ENCODE results near the gene PSAPL1.
"Not testable (repeated sequence)": the region's sequence is repeated elsewhere in the genome, so short reads cannot be mapped to it uniquely, and the experiment has no call there.

Gene PSAPL1

DNA sequence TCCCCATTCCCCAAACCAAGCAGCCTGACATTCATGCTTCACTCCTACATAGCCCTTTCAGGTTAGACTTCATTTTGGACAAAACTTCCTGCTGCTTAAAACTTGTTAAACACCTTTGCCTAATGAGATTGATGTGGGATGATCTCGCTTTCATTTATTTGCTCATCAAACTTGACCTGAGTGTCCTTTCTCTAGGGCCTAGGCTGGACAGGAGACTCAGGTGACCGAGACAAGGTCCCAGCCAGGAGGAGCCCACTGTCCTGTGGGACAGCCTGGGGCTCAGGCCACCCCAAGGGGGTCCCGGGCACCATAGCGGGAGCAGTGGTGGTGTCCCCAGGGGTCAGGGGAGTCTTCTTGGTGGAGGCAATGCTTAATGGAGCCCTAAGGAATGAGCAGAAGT, 23.7 kb upstream of the PSAPL1 start:
- no peak for DNase-seq (ENCODE audit: low spot score)

DNA sequence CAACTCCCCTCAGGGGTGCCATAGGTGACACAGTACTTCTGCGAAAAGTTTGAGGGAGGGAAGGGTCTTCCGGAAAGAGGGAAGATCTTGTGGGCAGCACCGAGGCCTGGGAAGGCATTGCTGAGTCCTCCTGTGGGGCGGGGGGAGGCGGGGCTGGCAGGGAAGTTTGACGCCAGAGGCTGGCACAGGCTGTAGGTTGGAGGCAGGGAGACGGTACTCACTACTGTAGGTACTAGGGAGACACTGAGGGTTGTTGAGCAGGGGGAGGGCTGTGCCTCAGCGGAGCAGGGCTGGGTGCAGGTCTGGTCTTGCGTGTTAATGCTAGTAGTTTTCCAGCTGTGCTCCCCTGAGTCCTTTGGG, 23.3 kb upstream of the PSAPL1 start:
- no peak for DNase-seq (ENCODE audit: low spot score)

DNA sequence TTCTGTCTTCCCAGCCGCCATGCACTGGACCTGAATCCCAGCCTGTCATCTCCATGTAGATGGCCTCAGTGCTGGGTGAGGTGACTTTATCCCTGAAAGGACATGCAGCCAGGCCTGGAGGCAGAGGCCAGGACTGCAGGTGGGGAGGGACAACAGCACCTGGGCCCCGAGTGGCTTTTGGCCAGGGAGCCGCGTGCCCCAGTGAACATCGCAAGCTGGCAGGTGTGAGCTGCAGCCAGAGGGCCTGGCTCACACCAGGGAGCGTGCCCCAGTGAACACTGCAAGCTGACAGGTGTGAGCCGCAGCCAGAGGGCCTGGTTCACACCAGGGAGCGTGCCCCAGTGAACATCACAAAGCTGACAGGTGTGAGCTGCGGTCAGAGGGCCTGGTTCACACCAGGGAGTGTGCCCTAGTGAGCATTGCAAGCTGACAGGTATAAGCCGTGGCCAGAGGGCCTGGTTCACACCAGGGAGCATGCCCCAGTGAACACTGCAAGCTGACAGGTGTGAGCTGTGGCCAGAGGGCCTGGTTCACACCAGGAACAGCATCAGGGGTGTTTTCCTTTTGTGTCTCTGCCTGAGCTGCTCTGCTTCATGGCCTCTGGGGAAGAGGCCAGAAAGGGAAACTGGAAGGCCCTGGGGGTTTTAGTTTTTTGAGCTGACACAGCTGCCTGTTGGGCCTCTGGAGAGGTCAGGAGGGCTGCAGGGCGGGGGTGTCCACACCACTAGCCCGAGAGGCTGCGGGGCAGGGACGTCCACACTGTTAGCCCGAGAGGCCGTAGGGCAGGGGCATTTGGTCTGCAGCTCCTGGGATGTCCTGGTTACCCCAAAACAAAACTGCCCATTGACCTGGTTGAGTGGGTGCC, 22.7 kb upstream of the PSAPL1 start:
- DNase-seq (ENCODE audit: low spot score), result no peak

DNA sequence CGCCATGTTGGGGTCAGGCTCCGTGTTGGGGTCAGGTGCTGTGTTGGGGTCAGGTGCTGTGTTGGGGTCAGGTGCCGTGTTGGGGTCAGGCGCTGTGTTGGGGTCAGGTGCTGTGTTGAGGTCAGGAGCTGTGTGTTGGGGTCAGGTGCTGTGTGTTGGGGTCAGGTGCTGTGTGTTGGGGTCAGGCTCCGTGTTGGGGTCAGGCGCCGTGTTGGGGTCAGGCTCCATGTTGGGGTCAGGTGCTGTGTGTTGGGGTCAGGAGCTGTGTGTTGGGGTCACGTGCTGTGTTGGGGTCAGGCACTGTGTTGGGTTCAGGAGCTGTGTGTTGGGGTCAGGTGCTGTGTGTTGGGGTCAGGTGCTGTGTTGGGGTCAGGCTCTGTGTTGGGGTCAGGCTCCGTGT, 18.1 kb upstream of the PSAPL1 start:
- DNase-seq (ENCODE audit: low spot score), result not testable (repeated sequence)

DNA sequence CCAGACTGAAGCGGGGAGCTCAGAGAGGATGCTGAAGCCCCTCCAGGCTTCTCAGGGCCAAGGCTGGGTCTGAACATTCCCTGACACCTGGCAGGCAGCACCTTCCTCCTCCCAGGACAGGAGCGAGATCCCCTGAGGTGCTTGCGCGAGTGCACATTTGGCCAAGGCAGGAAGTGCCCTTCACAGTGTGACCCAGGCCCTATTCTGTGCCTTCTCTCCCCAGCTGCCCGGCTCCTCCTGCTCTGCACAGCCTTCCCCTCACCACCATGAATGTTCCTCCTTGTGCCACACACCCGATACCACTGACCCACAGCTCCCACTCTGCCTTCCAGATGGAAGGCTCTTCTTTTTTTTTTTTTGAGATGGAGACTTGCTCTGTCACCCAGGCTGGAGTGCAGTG, 17.1 kb upstream of the PSAPL1 start:
- DNase-seq (ENCODE audit: low spot score), result no peak

DNA sequence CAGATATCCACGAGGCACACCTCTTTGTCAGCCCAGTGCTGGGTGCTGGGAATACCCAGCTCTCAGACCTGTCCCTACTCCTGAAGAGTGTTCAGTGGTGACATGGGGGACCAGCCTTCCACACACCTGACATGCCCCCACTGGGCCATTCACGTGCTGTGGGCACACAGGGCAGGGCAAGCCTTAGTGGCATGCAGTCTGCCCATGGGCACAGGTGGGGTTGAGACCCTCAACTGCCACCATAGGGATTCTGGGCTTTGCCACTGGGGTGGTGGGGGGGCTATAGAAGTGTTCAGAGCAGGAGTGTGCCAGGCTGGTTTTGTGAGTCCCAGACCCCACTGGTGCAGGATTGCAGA, 16.7 kb upstream of the PSAPL1 start:
- no peak for DNase-seq (ENCODE audit: low spot score)

DNA sequence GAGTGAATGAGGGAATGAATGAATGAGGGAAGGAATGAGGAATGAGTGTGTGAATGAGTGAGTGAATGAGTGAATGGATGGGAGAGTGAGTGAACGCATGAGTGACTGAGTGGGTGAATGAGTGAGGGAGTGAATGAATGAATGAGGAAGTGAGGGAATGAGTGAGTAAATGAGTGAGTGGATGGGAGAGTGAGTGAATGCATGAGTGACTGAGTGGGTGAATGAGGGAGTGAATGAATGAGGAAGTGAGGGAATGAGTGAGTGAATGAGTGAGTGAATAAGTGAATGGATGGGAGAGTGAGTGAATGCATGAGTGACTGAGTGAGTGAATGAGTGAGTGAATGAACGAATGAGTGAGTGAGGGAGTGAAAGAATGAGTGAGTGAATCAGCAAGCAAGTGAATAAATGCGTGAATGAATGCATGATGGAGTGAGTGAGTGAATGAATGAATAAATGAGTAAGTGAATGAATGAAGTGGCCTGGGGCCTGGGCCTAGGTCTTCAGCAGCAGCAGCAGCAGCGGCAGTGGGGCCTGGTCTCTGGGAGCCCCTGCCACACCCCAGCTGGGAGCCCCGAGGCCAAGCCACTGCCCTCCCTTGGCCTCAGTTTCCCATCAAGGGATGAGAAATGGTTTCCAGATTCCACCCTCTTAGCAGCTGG, 16.2 kb upstream of the PSAPL1 start:
- DNase-seq (ENCODE audit: low spot score), result no peak

DNA sequence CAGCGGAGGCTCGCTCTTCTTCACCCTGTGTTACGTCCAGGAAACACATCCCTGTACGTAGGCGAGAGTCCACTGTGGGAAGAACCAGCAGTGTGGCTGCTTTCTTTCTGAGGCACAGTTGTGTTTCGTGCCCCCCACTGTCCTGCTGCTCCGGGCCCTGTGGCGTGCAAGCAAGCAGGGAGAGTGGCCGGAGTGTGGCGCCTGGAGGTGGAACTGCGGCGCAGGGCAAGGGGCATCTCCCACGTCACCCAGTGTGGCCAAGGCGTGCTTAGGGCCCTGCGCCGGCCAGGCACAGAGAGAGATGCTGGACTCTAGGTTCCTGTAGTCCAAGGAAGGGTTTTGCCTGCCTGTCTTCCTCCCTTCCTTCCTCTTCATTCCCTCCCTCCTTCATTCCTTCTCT, 13.3 kb upstream of the PSAPL1 start:
- DNase-seq (ENCODE audit: low spot score), result no peak

DNA sequence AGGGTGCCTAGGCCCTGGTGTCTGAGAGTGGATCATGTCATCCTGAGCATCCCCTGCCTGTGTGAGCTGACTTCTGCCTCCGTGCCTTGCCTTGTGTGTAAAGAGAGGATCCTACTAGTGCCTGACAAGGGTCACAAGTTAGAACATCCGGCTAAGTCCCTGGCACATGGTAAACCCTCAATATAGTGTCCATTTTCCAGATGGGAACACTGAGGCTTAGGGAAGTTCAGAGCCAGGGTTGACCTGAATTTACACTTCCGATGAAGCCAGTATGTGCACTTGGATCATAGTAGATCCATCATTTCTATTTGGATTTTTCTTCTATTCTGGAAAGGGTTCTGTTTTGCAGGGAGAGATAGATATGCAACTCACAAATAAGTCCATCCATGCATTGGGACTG, 12.5 kb upstream of the PSAPL1 start:
- DNase-seq (ENCODE audit: low spot score), result no peak

DNA sequence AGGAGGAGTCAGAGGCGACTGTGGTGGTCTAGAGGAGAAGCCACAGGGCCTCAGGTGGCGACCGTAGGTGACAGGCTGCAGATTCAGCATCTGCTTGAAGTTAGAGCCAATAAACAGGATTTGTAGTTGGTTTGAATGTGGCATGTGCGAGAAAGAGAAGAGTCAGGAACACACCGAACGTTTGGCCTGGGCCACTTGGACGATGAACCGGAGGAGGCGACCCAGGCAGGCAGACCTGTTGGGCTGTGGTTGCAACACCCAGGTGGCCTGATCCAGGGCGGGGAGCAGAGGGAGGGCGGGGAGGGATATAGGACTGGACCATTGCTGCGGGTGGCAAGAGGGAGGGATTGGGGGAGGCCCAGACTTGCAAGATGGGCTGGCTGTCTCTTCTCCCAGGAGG, 10.0 kb upstream of the PSAPL1 start:
- DNase-seq (ENCODE audit: low spot score), result no peak

DNA sequence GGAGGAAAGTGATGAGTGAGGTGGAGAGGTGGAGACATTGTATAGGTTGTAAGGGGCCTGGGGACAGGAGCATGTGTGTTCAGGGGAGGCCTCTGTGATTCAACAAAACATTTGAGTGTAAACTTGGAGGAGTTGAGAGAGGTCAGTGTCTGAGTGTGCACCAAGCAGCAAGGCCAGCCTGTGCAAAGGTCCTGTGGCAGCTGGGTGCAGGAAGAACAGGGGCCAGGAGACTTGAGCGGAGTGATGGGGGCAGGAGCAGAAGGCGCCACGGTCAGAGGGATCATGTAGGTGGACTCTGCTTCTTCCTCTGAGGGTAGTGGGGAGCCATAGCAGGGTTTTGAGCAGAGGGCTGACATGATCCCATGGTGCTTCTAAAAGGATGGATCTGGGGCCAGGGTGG, 9.6 kb upstream of the PSAPL1 start:
- DNase-seq (ENCODE audit: low spot score), result no peak

DNA sequence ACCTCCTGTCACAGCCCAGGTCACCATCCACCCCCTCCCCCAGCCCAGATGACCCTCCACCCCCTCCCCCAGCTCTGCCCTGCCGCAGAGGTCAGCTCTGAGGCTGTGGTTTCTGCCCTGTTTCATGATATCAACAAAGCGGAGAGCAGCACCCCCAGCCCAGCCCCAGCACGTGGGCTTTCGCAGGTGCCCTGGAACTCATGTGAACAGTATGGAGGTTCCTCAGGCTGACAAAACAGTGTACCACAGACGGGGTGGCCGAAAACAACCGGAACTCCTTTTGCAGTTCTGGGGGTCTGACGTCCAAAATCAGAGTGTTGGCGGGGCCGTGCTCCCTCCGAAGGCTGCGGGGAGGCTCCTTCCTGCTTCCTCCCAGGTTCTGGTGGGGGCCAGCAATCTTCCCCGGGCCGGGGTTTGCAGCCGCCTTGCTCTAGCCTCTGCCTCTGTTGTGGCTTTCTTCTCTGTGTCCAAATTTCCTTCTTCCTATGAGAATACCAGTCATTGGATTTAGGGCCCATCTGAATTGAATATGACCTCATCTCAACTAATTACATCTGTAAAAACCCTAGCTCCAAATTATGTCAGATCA, 7.9 kb upstream of the PSAPL1 start:
- no peak for DNase-seq (ENCODE audit: low spot score)

DNA sequence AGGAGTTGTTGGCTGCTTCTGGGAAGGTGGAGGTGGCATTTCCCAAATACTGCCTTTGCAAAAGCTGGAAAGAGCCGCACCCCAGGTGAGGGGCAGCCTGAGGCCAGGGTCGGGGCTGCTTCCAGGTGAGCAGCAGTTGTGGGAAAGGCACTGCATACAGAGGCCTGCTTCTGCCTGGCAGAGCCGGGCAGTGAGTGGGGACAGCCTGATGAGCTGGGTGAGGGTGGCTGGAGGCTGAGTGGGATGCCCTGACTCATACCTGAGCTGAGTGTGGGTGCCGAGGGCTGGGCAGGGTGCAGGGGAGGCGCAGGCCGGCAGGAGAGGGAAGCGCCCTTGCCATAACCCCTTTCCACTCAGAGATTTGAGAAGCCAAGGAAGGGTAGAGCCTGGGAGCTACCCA, 6.5 kb upstream of the PSAPL1 start:
- no peak for DNase-seq (ENCODE audit: low spot score)

DNA sequence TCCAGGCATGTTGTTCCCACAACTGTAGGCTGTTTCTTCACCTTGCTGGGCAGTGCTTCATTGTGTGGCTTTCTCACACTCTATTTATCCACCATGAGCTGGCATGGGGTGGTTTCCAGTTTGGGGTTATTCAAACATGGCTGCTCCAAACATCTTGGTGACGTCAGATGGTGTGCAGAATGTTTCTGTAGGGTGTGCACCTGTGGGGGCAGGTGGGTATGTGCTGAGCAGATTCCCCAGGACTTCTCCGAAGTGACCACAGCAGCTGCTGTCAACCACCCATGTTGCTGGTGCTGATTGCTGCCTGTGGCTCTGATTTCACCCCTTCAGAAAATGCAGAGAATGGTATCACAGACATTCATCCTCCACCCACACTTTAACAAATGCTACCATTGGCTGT, 5.0 kb upstream of the PSAPL1 start:
- DNase-seq (ENCODE audit: low spot score), result no peak

DNA sequence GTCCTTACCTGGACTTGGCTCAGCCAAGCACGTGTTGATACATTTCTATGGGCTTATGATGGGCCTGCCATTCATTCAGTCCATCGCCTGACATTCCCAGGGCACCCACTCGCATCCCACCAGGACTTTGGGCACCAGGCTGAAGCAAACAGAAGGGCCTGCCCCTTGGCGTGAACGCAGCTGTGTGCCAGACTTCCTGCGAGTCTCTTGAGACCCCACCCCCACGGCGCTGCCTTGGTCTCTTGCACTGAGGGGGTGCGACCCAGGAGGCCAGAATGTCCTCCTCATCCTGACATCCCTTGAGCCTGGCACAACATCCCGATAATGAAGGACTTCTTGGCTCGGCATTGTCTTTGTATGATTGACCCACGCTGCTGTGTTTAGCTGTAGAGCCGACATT, 1.5 kb upstream of the PSAPL1 start:
- DNase-seq (ENCODE audit: low spot score), result no peak

DNA sequence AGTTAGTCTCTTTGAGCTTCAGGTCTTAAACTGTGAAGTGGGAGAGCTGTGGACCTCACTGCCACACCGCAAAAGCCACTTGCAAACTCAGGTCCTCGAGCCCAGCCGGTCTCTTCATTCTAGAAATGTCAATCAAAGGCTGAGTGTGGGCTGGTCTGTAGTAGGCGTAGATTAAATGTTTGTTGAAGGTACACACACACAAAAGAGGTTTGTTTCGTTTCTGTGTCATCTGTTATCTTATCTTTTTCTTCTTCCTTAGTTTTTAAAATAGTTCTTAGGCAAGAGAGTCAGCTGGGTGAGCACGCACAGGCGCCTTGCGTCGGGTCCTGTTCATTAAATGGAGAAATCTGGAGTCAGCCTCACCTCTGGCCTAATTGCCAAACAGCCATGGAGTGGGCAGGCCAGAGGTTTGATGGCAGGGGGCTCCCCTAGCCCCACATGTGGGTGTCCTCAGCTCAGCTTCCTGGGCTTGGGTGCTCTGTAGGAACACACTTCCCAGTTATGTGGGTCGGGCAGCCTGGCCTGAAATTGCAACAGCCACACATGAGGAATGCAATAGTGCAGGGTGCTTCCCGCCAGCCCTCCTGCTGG, 836 bp upstream of the PSAPL1 start:
- no peak for DNase-seq (ENCODE audit: low spot score)

DNA sequence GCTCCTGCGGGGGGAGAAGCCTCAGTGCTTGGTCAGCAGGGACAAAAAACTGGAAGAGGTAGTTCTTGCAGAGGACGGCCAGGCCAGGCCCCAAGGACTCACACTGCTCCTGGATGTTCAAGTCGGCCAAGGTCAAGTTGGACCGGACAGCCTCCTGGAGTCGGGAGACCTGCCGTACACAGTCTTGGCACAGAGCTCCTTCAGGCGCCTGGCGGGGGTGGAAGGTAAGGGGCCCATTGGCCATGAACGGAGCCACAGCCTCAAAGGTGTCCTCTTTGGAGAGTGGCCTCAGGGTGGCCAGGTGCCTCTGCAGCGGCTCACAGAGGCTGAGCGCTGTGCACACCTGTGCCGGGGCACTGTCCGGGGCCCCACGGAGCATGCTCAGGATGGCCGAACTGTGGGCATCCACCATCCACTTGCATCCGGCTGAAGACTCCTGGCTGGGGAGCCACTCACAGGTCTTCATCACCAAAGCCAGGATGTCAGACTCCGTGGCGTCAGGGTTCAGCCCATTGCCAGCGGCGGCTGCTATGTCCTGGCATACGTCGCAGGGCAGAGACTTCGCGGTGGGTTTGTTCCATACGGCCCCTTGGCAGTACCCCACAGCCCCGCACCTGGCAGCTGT, 477 bp downstream of the PSAPL1 start:
- no peak for DNase-seq (ENCODE audit: low spot score)

DNA sequence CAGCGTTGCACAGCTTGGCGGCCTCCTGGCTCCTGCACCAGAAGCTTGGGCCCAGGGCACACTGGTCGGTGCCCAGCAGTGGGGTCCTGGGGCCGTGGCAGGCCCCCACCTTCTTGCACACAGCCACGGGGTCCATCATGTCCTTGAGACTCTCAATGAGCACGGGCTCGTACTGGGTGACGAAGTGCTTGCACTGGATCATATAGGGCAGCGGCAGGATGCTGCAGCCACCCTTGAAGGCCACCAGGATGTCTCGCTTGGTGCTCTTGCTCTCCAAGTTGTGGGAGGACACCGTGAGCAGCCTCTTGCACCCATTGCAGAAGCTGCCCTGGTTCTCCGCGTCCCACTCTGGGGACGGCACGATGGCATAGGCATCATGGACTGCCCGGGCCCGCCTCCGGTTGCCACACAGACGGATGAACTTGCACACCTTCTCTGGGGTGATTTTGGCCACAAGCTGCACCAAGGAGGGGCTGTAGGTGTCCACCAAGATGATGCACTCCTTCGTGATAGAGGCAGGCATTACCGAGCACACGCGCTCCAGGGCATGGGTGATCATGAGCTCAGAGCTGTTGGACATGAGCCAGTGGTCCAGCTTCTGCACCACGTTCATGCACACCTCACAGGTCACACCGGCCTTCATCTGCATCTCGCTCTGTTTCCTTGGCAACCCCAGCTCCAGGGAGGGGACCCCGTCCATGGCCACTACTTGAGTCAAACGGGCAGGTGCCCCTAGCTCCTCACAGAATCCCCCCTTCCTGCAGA, 1.2 kb downstream of the PSAPL1 start:
- DNase-seq (ENCODE audit: low spot score), result no peak

DNA sequence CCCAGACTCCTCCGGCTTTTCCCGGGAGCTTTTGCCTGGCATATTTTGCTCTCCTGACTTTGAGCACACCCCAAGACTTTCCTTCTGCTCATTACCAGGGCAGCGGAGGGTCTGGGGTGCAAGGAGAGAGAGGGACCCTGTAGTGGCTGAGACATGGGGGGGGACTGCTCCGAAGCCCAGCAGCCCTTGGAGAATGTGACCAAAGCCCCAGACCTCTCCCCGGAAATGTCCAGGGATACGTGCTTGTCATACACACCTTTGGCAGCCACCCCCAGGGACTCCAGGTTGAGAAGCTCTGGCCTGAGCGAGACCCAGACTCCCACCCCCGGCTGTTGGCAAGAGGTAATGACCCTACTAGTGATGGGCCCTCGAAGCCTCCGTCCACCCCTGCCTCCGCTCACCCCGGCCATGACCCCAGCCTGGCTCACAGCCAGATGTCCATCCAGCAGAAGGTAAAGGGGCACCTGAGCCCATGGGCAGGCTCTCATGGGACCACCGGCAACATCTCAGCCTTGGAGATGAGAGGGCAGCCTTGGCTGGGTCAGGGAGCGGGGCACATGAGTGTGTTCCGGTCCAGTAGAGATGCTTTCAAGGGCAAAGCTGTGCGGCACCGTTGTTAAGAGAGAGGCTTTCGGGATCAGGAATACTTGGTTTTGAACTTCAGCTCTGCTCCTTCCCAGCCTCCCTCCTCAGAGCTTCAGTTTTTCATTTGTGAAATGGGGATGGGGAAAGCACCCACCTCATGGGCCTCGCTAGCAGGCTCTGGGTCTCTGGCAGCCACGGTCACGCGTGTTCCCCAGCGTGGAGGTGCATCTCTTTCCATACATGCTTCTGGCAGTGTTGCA, 2.0 kb downstream of the PSAPL1 start:
- DNase-seq (ENCODE audit: low spot score), result no peak

DNA sequence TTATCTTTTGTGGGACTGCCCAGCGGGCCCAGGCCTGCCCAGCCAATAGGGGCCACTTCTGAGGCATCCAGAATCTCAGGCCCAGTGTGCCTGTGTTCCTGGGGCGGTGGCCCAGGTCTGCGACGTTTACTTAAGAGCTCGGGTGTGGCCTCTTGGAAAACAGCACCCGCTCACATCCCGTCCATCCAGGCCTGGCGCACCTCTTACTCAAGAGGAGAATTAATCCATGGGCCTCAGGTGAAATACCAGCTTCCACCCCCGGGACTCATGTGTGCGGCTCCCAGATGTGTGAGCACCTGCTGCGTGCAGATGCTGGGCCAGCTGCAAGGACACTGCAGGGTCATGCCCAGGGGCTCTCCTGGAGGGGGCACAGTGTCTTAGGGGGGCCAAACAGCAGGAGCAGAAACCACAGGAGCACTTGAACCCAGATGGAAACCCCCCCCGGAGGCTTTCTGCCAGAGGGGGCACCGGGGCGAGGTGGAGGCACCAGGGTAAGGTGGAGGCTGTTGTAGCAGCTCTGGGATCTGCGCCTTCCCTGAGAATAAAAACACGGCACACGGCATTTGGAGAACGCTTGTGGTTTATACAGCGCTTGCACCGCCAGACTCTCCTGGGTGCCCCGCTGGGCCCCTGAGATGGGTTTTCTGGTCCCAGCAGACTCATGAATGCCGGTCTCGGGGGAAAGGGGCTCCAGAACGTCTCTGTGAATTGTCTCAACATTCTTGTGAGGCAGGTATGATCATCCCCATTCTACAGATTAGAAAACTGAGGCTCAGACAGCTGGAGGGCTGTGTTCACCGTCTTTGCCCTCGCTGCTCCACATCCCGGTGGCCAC, 2.8 kb downstream of the PSAPL1 start:
- DNase-seq (ENCODE audit: low spot score), result no peak

All from LoVo (cell line).